DND-41 (cell line): ENCODE measurements around the gene UBE2D3.

Experiments
- EZH2 ChIP-seq: IDR thresholded peaks from 3 replicates; pipeline ENCODE4 v1.6.1; 2012; ENCODE audit warnings: borderline replicate concordance, low read depth, mild to moderate bottlenecking, moderate library complexity, low read length, inconsistent platforms; ENCODE audit not compliant: severe bottlenecking
- TF ChIP-seq, protein P1 (sequence below): IDR thresholded peaks from 2 replicates; pipeline ENCODE4 v1.5.1; 2012; ENCODE audit warnings: borderline replicate concordance, low read length, moderate library complexity, mild to moderate bottlenecking; ENCODE audit not compliant: poor library complexity, severe bottlenecking; ENCODE audit errors: extremely low read depth

DNA sequence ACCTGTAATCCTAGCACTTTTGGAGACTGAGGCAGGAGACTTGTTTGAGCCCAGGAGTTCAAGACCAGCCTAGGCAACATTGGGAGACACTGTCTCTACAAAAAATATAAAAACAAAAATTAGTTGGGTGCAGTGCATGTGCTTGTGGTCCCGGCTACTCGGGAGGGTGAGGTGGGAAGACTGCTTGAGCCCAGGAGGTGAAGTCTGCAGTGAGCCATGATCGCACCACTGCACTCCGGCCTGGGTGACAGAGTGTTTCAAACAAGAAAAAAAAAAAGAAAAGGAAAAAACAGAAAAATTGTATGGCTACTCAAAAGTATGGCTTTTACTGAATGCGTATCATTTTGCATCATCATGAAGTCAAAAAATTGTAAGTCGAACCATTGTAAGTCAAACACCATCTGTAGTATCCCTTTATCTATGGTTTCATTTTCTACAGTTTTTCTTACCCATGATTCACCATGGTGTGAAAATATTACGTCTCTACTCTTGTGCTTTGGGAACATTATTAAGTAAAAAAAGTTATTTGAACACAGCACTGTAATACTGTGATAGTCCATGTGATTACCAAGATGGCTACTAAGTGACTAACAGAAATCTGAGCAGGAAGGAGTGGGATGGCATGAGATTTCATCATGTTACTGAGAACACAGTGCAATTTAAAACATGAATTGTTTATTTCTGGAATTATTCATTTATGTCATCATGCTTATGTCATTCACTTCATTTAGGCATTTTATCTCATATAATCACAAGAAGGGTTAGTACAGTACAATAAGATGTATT is 40.1 kb downstream of the UBE2D3 start:
- TF ChIP-seq, protein P1, sequence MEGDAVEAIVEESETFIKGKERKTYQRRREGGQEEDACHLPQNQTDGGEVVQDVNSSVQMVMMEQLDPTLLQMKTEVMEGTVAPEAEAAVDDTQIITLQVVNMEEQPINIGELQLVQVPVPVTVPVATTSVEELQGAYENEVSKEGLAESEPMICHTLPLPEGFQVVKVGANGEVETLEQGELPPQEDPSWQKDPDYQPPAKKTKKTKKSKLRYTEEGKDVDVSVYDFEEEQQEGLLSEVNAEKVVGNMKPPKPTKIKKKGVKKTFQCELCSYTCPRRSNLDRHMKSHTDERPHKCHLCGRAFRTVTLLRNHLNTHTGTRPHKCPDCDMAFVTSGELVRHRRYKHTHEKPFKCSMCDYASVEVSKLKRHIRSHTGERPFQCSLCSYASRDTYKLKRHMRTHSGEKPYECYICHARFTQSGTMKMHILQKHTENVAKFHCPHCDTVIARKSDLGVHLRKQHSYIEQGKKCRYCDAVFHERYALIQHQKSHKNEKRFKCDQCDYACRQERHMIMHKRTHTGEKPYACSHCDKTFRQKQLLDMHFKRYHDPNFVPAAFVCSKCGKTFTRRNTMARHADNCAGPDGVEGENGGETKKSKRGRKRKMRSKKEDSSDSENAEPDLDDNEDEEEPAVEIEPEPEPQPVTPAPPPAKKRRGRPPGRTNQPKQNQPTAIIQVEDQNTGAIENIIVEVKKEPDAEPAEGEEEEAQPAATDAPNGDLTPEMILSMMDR, result no peak
- TF ChIP-seq EZH2, result no peak
